Embryonic facial prominence (tissue), 1 donor: ENCODE data around the gene KPNA6.
A peak's percentile ranks its signal among the peaks of the same experiment; 100 is the strongest.
"Not testable (repeated sequence)": the region's sequence is repeated elsewhere in the genome, so short reads cannot be mapped to it uniquely, and the experiment has no call there.

Source experiments
- DNase-seq: peaks from one replicate; pipeline ENCODE4 v3.0.0-alpha.2; 2016; ENCODE audit errors: extremely low spot score

The KPNA6 gene

DNA sequence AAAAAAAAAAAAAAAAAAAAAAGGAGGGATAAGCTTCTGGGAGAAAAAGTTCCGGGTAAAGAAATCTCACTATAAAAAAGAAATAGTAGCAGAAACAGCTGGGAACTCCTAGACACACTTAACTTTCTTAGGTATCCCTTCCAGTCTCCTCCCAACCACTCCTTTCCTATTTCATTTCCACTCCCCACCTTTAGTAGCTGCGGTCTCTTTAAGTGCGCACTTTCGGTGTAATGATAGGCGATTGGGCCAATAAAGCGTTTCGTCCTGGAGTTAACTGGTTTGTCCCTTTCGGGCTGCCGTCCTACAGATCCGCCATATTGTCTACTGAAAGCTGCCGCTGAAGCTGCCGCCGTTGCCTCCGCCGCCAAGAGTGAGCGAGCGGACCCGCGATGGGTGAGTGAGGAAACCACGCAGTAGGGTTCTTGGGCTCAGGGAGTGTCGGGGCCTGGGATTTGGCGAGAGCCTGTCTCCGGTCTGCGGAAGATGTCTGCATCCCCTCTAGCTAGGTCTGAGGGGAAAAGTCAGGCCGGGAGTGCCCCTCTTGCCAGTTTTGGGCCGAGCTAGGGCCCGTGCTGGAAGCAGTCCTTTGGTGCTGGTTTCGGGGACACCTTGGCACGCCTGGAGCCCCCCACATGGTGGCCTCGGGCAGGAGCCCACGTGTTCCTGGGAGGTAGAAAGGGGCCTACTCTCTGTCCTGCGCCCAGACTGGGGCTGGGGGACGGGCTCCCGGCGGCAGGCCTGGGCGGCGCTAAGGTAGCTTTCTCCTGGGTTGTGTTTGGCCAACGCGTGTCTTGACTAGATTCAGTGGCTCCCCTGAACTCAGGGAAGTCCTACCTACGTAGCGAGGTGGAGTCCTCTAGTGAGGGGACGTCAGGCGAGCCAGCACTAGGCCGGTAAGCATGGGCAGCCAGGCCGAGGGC is at the start of gene KPNA6:
Gene KPNA6 (plus strand): TSS at position 315 of the 920 bp plus-strand sequence. CDS start 75 bp downstream, at position 390.
- DNase-seq = peak; percentile 94

DNA sequence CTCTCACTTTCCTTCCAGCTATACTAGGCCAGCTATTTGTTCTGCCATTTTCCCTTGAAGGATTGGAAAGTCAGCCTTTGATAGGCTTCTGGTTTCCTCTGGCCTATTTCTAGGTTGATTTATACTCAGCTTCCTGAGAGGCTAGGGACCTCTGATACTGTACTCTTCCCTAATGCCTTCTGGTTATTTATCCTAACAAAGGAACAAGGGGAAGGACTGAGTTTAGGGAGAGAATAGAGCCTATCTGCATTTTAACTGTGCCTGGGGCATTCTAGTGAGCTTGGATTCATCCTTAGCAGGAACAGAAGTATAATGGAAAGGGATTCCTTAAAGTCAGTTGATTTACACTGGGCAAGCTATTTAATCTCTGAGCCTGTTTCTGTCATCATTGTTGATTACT is 46.9 kb upstream of the KPNA6 start:
- no peak for DNase-seq

DNA sequence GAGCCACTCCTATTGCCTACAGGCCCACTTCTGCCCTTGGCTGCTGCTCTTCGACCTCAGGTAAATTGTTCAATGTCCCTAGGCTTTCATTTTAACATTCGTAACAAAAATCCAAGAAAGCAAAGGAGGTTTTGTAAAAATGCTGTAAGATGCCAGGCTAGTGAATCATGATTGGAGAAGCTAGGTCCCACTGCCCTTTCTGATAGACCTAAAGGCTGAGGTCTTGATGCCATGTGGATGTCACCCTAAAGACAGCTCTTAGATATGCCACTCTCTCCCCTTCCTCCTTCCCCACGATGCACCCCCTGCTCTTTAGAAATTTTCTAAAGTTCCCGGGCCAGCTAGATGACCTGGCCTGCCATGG is 45.0 kb upstream of the KPNA6 start:
- no peak for DNase-seq

DNA sequence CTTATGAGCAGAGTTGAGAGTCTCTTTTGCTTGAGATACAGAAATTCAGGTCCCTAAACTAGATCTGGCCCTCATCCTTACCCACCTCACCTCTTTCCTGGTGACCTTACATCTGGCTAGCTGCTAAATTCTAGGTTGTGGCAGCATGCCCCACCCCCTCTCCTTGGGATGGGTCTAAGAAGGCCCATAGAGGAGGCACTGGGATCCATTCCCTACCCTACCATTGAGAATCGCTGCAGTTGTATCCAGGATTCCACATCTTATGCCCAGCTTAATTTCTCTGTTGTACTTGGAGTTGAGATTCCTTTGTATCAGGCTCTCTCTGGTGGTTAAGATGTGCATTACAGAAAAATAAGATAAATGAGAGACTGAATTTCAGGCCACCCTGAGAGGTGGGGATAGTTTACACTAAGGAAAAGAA is 44.6 kb upstream of the KPNA6 start:
- peak; percentile 62 for DNase-seq

DNA sequence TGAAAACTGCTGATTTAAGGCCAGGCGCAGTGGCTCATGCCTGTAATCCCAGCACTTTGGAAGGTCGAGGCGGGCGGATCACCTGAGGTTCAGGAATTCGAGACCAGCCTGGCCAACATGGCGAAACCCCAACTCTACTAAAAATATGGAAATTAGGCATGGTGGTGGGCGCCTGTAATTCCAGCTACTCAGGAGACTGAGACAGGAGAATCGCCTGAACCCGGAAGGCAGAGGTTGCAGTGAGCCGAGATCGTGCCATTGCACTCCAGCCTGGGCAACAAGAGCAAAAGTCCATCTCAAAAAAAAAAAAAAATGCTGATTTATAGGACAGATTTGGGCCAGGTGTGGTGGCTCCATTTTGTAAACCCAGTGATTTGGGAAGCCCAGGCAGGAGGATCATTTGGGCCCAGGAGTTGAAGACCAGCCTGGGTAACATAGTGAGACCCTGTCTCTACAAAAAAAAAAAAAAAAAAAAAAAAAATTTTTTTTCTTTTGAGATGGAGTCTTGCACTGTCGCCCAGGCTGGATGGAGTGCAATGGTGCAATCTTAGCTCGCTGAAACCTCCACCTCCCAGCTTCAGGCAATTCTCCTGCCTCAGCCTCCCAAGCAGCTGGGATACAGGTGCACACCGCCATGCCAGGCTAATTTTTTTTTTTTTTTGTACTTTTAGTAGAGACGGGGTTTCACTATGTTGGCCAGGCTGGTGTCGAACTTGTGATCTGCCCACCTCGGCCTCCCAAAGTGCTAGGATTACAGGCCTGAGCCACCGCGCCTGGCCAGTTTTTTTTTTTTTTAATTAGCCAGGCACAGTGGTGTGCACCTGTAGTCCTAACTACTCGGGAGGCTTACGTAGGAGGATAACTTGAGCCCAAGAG is 42.0 kb upstream of the KPNA6 start:
- DNase-seq = not testable (repeated sequence)

DNA sequence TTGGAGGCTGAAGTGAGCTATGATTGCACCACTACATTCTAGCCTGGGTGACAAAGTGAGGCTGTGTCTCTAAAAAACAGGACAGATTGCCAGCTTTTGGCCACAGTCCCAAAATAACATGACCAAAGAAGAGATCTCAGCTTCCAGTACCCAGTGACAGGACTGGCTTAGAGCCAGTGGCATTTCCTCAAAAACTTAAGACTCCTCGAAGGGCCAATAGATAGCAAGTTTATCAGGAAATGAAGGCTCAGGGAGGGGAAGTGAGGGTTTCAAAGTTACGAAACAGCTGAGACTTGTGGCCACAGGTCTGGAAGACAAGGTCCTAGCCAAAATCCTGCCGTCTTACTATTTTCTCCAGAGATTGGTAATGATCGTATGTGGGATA is 41.4 kb upstream of the KPNA6 start:
- no peak for DNase-seq

DNA sequence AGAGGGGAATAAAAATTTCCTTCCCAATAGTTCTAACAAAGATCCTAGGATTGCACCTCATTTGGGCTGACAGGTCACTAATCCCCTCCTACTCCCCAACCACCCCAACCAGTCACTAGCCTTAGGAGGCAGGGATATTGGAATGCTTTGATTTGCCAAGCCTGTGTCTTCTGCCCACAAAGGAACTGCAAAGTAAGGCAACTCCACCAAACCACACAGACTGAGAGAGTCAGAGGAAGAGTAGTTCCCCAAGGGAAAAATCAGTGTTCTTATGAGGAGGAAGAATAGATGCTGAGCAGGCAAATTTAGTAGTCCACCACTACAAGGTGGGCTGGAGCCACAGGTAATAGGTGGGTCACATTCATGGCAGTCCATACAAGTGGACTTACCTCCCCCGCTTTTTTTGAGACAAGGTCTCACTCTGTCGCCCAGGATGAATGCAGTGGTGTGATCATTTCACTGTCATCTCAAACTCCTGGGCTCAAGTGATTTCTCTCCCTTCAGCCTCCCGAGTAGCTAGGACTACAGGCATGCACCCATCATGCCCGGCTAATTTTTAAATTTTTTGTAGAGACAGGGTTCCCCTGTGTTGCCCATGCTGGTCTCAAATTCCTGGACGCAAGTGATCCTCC is 38.8 kb upstream of the KPNA6 start:
- DNase-seq = no peak

DNA sequence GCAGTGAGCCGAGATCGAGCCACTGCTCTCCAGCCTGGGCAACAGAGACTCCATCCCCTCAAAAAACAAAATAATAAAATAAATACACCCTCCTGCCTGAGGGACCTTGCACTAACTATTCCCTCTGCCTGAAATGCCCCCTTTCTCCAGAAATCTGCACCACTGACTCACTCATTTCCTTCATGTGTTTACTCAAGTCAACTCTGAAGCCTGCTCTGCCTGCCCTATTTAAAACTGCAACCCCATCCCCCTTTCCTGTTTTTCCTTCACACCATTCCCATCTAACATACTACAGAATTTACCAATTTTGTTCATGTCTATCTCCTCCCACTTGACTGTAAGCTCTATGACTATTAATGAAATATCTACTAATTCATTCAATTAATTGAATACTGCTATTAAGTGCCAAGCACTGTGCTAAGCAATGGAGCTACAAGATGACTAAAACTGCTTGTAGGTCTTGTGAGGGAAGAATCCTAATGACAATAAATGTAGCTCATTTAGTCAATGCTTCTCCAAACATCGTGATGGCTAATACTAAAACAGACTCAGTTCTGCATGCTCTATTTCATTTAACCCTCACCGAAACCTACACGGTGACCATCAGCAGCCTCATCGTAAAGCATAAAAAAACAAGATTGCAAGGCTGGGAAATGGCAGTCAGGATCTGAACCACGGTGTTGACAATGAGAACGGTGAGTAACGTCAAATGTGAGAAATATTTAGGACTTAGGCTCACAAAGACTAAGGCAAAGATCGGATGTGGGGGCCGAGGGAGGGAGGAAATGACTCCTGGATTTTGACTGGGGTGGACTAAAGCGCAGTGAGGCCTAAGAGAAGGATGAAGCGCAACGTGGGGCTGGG is 35.9 kb upstream of the KPNA6 start:
- no peak for DNase-seq

DNA sequence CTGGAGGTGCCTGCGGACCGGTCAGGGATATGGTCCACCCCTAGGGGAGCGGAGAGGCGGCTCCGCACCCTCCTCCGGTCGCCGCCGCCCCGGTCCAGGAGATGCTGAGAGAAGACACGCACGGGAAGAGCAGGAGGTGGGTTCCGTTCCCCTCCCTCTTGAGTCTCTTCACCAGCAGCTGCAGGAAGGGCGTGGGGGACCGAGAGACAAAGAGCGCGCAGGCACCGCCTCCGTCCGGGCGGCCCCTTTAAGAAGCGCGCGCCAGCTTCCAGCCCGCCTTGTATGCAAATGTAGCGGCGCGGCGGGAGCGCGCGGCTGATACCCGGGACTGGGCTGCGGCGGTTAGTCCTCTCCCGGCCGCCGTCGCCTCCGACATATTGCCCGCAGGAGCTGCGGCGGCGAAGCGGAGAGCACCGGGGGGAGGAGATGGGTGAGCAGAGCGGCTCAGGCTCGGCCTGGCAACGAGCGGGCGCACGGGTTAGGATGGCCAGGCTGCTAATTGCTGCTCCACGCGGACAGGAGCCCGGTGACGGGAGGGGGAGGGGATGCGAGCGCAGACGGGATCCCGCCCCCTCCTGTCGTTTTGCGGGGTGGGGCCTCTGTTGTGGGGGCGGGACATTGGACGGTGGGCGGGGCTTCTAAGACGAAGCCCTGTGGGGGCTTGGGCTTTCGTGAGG is 35.1 kb upstream of the KPNA6 start, which contains the start of gene TMEM39B:
Gene TMEM39B (plus strand): TSS at position 318 of the 677 bp plus-strand sequence. CDS start 109 bp downstream, at position 427.
- peak; percentile 94 for DNase-seq

DNA sequence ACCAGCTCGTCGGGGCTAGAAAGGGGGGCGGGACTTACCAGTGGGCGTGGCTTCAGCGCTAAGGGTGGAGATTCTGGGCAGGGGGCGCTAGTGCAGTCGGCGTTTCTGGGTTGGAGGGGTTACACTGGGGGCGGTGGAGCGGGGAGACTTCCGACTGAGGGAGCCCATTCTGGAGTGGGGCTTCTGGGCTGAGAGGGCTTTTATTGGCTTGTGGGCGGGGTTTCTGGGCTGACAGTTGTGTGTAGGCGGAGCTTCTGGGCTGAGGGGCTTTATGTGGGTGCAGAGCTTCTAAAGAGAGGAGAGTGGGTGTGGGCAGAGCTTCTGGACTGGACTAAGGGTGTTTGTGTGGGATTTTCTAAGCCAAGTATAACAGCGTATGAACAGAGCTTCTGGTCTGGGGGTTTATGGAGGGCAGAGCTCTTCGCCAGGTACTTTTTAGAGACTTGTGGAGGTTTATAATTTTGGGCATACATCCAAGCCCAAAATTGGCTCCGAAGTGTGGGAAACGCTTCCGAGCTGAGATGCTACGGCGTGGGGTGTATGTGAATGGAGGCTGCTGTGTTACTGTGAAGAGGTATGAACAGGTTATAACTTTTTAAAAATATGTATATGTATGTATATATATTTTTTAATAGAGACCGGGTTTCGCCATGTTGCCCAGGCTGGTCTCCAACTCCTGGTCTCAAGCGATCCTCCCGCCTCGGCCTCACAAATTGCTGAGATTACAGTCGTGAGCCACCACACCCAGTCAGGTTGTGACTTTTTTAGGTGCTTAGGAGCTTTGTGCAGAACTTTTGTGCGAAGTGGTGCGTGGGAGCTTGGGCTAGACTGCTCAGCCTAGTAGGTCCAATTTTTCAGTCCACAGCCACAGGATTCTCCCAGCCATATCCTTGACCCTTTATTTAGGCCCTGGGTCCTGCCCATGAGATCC is 34.3 kb upstream of the KPNA6 start:
- DNase-seq = peak; percentile 90

DNA sequence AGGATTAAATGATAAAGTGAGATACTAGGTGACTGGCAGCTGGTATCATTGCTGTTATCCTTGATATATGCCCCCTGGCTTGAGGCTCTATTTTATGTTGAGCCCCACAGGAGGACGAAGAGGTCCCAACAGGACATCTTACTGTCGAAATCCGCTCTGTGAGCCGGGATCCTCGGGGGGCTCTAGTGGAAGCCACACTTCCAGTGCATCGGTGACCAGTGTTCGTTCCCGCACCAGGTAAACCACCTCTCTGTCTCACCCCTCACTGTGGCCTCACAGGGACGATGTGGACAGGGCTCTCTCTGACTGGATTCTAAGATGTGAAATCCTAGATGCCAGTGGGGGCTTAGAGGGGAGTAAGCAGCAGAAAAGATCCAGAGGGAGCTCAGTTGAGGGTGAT is 33.0 kb upstream of the KPNA6 start:
- DNase-seq = no peak

DNA sequence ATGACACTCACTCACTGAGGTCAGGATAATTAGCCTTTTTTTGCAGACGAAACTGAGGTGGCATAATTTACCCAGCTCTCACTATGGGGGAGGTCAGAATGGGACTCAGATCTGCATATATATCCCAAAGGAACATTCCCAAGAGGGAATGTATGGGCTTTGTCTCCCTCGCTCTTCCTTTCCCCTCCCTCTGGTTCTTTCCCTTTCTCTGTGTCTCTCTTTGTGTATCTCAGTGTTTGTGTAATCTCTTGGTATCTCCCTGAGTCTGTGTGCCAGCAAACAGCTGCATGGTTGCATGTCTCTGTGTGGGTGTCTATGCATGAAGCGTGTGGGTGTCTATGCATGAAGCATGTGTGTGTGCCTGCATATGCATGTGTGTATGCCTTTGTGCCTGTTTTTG is 30.4 kb upstream of the KPNA6 start:
- no peak for DNase-seq

DNA sequence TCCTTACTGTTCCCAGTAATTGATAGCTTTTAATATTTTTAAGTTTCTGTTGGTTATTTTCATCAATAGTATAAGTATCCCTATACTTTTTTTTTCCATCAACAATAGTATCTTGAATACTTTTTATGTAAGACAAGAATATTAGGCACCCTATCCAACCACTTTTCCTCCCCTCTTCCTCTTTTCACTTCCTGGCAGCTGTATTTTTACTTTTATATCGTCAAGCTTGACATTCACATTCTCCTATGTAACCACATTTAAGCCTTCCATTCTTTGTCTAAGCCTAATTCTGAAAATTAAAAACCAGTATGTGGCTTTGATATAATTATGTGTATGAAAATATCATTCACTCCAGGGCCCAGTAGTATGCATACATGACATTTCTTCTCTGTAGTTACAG is 25.8 kb upstream of the KPNA6 start:
- DNase-seq = no peak

DNA sequence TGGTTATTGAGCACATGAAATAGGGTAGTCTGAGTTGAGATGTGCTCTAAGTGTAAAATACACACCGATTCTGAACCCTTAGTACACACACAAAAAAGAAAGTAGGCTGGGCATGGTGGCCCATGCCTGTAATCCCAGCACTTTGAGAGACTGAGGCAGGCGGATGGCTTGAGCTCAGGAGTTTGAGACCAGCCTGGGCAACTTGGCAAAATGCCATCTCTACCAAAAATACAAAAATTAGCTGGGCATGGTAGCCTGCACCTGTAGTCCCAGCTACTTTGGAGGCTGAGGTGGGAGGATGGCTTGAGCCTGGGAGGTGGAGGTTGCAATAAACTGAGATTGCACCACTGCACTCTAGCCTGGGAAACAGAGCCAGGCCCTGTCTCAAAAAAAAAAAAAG is 21.5 kb upstream of the KPNA6 start:
- not testable (repeated sequence) for DNase-seq

DNA sequence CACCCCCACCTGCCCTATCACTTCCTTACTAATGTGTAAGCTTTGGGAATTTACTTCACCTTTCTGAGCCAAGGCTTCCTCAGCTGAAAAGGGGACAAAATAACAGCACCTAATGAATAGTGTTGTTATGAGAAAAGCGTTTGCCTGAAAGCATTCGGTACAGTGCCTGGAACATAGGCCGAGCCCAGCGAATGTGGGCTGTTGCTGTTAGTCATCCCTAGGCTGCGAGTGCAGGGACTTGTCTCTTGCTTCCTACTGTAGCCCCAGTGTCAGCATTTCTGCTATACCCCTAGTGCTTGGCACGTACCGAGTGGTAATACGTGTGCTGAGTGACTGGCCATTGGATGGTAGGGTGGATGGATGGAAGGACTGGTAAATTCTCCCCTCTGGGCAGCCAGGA is 16.7 kb upstream of the KPNA6 start:
- DNase-seq = no peak

DNA sequence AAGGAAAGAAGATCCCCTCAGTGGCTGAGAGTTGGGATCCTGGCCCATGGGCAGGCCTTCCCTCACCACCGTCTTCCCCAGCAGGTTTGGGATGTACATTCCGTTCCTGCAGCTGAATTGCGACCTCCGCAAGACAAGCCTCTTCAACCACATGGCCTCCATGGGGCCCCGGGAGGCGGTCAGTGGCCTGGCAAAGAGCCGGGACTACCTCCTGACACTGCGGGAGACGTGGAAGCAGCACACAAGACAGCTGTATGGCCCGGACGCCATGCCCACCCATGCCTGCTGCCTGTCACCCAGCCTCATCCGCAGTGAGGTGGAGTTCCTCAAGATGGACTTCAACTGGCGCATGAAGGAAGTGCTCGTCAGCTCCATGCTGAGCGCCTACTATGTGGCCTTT is 16.3 kb upstream of the KPNA6 start:
- DNase-seq = no peak

DNA sequence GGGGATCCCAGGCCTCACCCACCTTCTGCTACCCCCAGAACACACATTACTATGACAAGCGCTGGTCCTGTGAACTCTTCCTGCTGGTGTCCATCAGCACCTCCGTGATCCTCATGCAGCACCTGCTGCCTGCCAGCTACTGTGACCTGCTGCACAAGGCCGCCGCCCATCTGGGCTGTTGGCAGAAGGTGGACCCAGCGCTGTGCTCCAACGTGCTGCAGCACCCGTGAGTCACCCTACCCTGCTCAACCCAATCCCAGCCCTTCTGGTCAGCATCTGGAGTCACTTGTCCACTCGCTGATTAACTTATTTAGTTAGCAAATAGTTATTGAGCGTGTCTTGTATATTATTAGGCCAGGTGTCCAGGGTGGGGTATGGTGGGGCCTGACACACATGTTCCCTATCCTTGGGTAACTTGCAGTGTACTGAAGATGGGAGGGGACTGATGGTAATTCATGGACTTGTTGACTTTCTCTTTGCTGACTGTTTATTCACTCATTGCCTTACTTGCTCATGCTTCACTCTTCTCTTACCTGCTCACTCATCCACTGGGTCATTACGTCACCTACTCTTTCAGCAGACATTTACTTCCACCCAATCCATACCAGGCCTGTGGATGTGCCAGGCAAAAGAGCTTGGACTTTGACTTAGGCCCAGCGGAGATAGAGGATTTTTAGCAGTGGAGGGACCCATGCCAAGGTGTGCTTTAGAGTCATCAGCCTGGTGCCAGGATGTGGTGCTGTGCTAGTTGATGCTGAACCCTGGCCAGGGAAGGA is 12.9 kb upstream of the KPNA6 start:
- no peak for DNase-seq

DNA sequence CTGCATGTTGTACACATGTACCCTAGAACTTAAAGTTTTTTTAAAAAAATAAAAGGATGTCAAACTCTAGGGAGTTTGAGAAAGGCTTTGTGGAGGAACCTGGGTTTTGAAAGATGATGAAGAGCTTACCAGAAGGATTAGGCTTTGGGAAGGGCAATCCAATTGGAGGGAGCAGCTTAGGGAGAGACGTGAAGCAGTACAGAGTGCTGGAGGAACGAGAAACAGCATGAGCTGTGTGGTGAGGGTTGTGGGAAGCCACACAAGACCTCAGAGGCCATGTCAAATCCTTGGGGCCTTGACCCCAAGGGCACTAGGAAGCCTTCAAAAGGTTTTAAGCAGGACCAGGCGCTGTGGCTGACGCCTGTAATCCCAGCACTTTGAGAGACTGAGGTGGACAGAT is 8.4 kb upstream of the KPNA6 start:
- DNase-seq = no peak

DNA sequence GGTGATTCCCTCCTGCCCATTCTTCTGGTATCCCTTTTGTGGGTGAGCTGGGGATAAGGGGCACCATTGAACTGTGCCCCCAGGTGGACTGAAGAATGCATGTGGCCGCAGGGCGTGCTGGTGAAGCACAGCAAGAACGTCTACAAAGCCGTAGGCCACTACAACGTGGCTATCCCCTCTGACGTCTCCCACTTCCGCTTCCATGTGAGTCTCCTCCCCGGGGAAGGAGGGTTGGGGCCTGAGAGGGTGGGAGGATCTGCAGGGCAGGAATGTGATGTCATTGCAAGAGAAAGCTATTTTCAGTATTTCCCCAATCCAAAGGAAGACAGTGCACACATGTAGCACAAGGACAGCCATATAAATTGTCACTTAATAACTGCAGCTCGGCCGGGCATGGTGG is 7.5 kb upstream of the KPNA6 start:
- DNase-seq = no peak
